Endothelial cell of hepatic sinusoid (primary cell): ENCODE results near the gene SHISA6.

Experiments
- in situ Hi-C: cut with HindIII; loops from 2 replicates; pipeline ENCODE4 v1.10.0; 2017; ENCODE audit warnings: low sequenced_read_pairs

The SHISA6 gene

GRCh38 chr17:11418342-11418741 lies 177.3 kb downstream of the SHISA6 start:
- in situ Hi-C loops: no loop called here

GRCh38 chr17:11430751-11431150 lies 189.7 kb downstream of the SHISA6 start:
- in situ Hi-C loops: no loop called here

GRCh38 chr17:11438673-11439072 lies 197.7 kb downstream of the SHISA6 start:
- in situ Hi-C loops: no loop called here

- in situ Hi-C loops: no loop called here
Measured at GRCh38 chr17:11441004-11441403, 200.0 kb downstream of the SHISA6 start.

GRCh38 chr17:11446316-11446715 lies 205.3 kb downstream of the SHISA6 start:
- in situ Hi-C loops: no loop called here

GRCh38 chr17:11454096-11454495 lies 213.1 kb downstream of the SHISA6 start:
- in situ Hi-C loops: no loop called here

- in situ Hi-C loops: no loop called here
Measured at GRCh38 chr17:11458279-11458678, 217.3 kb downstream of the SHISA6 start.

- in situ Hi-C loops: no loop called here
Measured at GRCh38 chr17:11459861-11460331, 218.9 kb downstream of the SHISA6 start.

- in situ Hi-C loops: no loop called here
Measured at GRCh38 chr17:11461993-11462548, 221.1 kb downstream of the SHISA6 start.

GRCh38 chr17:11467639-11468038 lies 226.6 kb downstream of the SHISA6 start:
- in situ Hi-C loops: no loop called here

GRCh38 chr17:11485336-11486100 lies 244.5 kb downstream of the SHISA6 start:
- in situ Hi-C loops: no loop called here

- in situ Hi-C loops: no loop called here
Measured at GRCh38 chr17:11486101-11486867, 245.3 kb downstream of the SHISA6 start.

- in situ Hi-C loops: no loop called here
Measured at GRCh38 chr17:11486868-11487310, 245.9 kb downstream of the SHISA6 start.

- in situ Hi-C loops: no loop called here
Measured at GRCh38 chr17:11487469-11487868, 246.5 kb downstream of the SHISA6 start.

- in situ Hi-C loops: no loop called here
Measured at GRCh38 chr17:11488407-11488806, 247.4 kb downstream of the SHISA6 start.

GRCh38 chr17:11490171-11490755 lies 249.2 kb downstream of the SHISA6 start:
- in situ Hi-C loops: no loop called here

GRCh38 chr17:11492511-11492910 lies 251.5 kb downstream of the SHISA6 start:
- in situ Hi-C loops: no loop called here

- in situ Hi-C loops: no loop called here
Measured at GRCh38 chr17:11493936-11494335, 252.9 kb downstream of the SHISA6 start.

- in situ Hi-C loops: no loop called here
Measured at GRCh38 chr17:11495613-11496012, 254.6 kb downstream of the SHISA6 start.

GRCh38 chr17:11499881-11500280 lies 258.9 kb downstream of the SHISA6 start:
- in situ Hi-C loops: no loop called here

GRCh38 chr17:11503308-11504035 lies 262.5 kb downstream of the SHISA6 start:
- in situ Hi-C loops: no loop called here
